Loucy (cell line): ENCODE results near the gene ZNRD2.

ENCODE experiments used
- H2AFZ ChIP-seq: fragments of 200-600 bp; sonication (generic); 2 replicates; pipeline ENCODE4 v1.6.0; 2016; ENCODE audit warnings: antibody characterized with exemption, mild to moderate bottlenecking, low read length, moderate library complexity
- H3F3A ChIP-seq: fragments of 200-600 bp; 2 replicates; pipeline ENCODE4 v1.6.0; 2016; ENCODE audit warnings: antibody characterized with exemption, low read depth, mild to moderate bottlenecking
- H3K27me3 ChIP-seq: fragments of 200-600 bp; sonication (generic); 2 replicates; pipeline ENCODE4 v1.6.1; 2014; ENCODE audit warnings: low read length, mild to moderate bottlenecking; ENCODE audit not compliant: insufficient read depth, poor library complexity, severe bottlenecking
- H3K36me3 ChIP-seq: fragments of 200-600 bp; sonication (generic); 2 replicates; pipeline ENCODE4 v1.6.1; 2016; ENCODE audit warnings: low read length; ENCODE audit not compliant: insufficient read depth
- H3K4me1 ChIP-seq: fragments of 200-600 bp; sonication (generic); 2 replicates; pipeline ENCODE4 v1.5.1; 2014; ENCODE audit warnings: low read length, mild to moderate bottlenecking; ENCODE audit not compliant: insufficient read depth, poor library complexity, severe bottlenecking
- H3K4me2 ChIP-seq: fragments of 200-600 bp; sonication (generic); 2 replicates; pipeline ENCODE4 v1.6.0; 2014; ENCODE audit warnings: antibody characterized with exemption, low read length, low read depth, mild to moderate bottlenecking; ENCODE audit not compliant: poor library complexity, severe bottlenecking
- H3K4me3 ChIP-seq: fragments of 200-600 bp; sonication (generic); 2 replicates; pipeline ENCODE4 v1.5.1; 2014; ENCODE audit warnings: low read length, mild to moderate bottlenecking, mixed read lengths; ENCODE audit not compliant: poor library complexity, severe bottlenecking
- H3K79me2 ChIP-seq: fragments of 200-600 bp; sonication (generic); 2 replicates; pipeline ENCODE4 v1.6.1; 2014; ENCODE audit warnings: low read length; ENCODE audit not compliant: insufficient read depth
- H3K9ac ChIP-seq: fragments of 200-600 bp; sonication (generic); 2 replicates; pipeline ENCODE4 v1.6.0; 2014; ENCODE audit warnings: mild to moderate bottlenecking, low read depth, low read length, moderate library complexity; ENCODE audit not compliant: poor library complexity, severe bottlenecking
- H3K9me2 ChIP-seq: fragments of 200-600 bp; sonication (generic); replicated peaks from 2 replicates; pipeline ENCODE4 v1.6.1; 2016; ENCODE audit warnings: low read depth, low read length, mixed read lengths
- H3K9me3 ChIP-seq: fragments of 200-600 bp; sonication (generic); 2 replicates; pipeline ENCODE4 v1.6.1; 2014; ENCODE audit warnings: mild to moderate bottlenecking, antibody characterized with exemption, low read length, low read depth; ENCODE audit not compliant: insufficient read depth
- H4K20me1 ChIP-seq: fragments of 200-600 bp; sonication (generic); 2 replicates; pipeline ENCODE4 v1.6.0; 2014; ENCODE audit warnings: antibody characterized with exemption, low read length, mild to moderate bottlenecking; ENCODE audit not compliant: insufficient read depth, poor library complexity, severe bottlenecking
- CTCF ChIP-seq: fragments of 200-600 bp; sonication (generic); conservative IDR thresholded peaks from 2 replicates; pipeline ENCODE4 v1.5.1; 2014; ENCODE audit warnings: mild to moderate bottlenecking, antibody characterized with exemption, low read length
- EZH2phosphoT487 ChIP-seq: fragments of 200-600 bp; IDR thresholded peaks from 2 replicates; pipeline ENCODE4 v1.6.1; 2018; ENCODE audit warnings: antibody characterized with exemption, mild to moderate bottlenecking, moderate library complexity, borderline replicate concordance

ZNRD2 gene

GRCh38 chr11:65524014-65524740, 46.1 kb upstream of the ZNRD2 start:
- peaks cover 23% of the 10 kb centered on the region for H3K79me2 ChIP-seq
- H3K9ac ChIP-seq, result no peak overlapping the region
- peak overlapping the region; percentile 51 for H3K4me2 ChIP-seq
- peaks cover 11% of the 10 kb centered on the region for H4K20me1 ChIP-seq
- no peaks in the 10 kb centered on the region for H3K27me3 ChIP-seq
- H3K9me3 ChIP-seq, result no peaks in the 10 kb centered on the region
- H3K9me2 ChIP-seq, result no peaks in the 10 kb centered on the region
- peaks cover 18% of the 10 kb centered on the region for H3K4me1 ChIP-seq
- H3K4me3 ChIP-seq, result peak overlapping the region; percentile 48
- no peaks in the 10 kb centered on the region for H3K36me3 ChIP-seq
- H2AFZ ChIP-seq, result peak overlapping the region; percentile 47
- H3F3A ChIP-seq, result no peaks in the 10 kb centered on the region
- TF ChIP-seq CTCF, result no peak
- no peak for TF ChIP-seq EZH2phosphoT487

- H3K79me2 ChIP-seq, result peaks cover 23% of the 10 kb centered on the region
- peak within 1 kb of the TSS; percentile 88 for H3K4me3 ChIP-seq
- H4K20me1 ChIP-seq, result peaks cover 11% of the 10 kb centered on the region
- TF ChIP-seq CTCF (no peak), EZH2phosphoT487 (no peak)
- no peaks in the 10 kb centered on the region for H3K36me3 ChIP-seq
- peak within 1 kb of the TSS; percentile 97 for H3K4me2 ChIP-seq
- H3K4me1 ChIP-seq, result peaks cover 25% of the 10 kb centered on the region
- H3K27me3 ChIP-seq, result no peaks in the 10 kb centered on the region
- no peaks in the 10 kb centered on the region for H3K9me3 ChIP-seq
- H2AFZ ChIP-seq, result peak within 1 kb of the TSS; percentile 69
- H3K9me2 ChIP-seq, result no peaks in the 10 kb centered on the region
- peak within 1 kb of the TSS; percentile 82 for H3K9ac ChIP-seq
- no peaks in the 10 kb centered on the region for H3F3A ChIP-seq
Measured at GRCh38 chr11:65524741-65525545, 45.3 kb upstream of the ZNRD2 start, which contains the start of gene SCYL1. Gene SCYL1 (plus strand): TSS chr11:65525083. CDS start chr11:65525154, 71 bp downstream.

- H3K4me3 ChIP-seq, result peak overlapping the region; percentile 88
- H3K9me3 ChIP-seq, result no peaks in the 10 kb centered on the region
- H3K9me2 ChIP-seq, result no peaks in the 10 kb centered on the region
- H3K4me1 ChIP-seq, result peaks cover 25% of the 10 kb centered on the region
- 0 out of 2 replicates have a peak, but pooled peaks cover 4% of the 10 kb centered on the region for H3K36me3 ChIP-seq
- no peaks in the 10 kb centered on the region for H3F3A ChIP-seq
- H3K27me3 ChIP-seq, result no peaks in the 10 kb centered on the region
- TF ChIP-seq CTCF (no peak), EZH2phosphoT487 (no peak)
- H3K79me2 ChIP-seq, result peaks cover 23% of the 10 kb centered on the region
- peak overlapping the region; percentile 69 for H2AFZ ChIP-seq
- H3K9ac ChIP-seq, result peak overlapping the region; percentile 82
- H4K20me1 ChIP-seq, result peaks cover 11% of the 10 kb centered on the region
- peak overlapping the region; percentile 97 for H3K4me2 ChIP-seq
Measured at GRCh38 chr11:65525546-65526480, 44.5 kb upstream of the ZNRD2 start.
